Hepatocyte (in vitro differentiated cells): Measurements from ENCODE around the gene ZCCHC7. TPM values are rescaled to one million over a fixed set of nuclear protein-coding genes. Genes with fewer than 3 reads are reported as not detected.

Experiments used
- DNase-seq: peaks from one replicate; pipeline ENCODE4 v3.0.0-alpha.2; 2016; ENCODE audit warnings: low spot score
- H2AFZ ChIP-seq: fragments of 200-600 bp; sonication (generic); 2 replicates; pipeline ENCODE4 v1.6.0; 2016; ENCODE audit warnings: antibody characterized with exemption, mild to moderate bottlenecking
- H3K27ac ChIP-seq: fragments of 200-600 bp; sonication (generic); 2 replicates; pipeline ENCODE4 v1.5.1; 2016; ENCODE audit warnings: mild to moderate bottlenecking
- H3K27me3 ChIP-seq: fragments of 200-600 bp; sonication (generic); 2 replicates; pipeline ENCODE4 v1.6.1; 2016
- H3K36me3 ChIP-seq: fragments of 200-600 bp; sonication (generic); replicated peaks from 2 replicates; pipeline ENCODE4 v1.5.1; 2016; ENCODE audit warnings: low read depth; ENCODE audit not compliant: insufficient read depth
- H3K4me1 ChIP-seq: fragments of 200-600 bp; sonication (generic); 2 replicates; pipeline ENCODE4 v1.5.1; 2016; ENCODE audit warnings: mild to moderate bottlenecking, moderate library complexity; ENCODE audit not compliant: insufficient read depth
- H3K4me2 ChIP-seq: fragments of 200-600 bp; sonication (generic); 2 replicates; pipeline ENCODE4 v1.6.0; 2016
- H3K4me3 ChIP-seq: fragments of 200-600 bp; sonication (generic); 2 replicates; pipeline ENCODE4 v1.5.1; 2016; ENCODE audit warnings: mild to moderate bottlenecking
- H3K79me2 ChIP-seq: fragments of 200-600 bp; sonication (generic); 2 replicates; pipeline ENCODE4 v1.6.0; 2017; ENCODE audit warnings: mild to moderate bottlenecking
- H3K9me2 ChIP-seq: fragments of 200-600 bp; sonication (generic); replicated peaks from 2 replicates; pipeline ENCODE4 v1.6.0; 2017; ENCODE audit warnings: mild to moderate bottlenecking; ENCODE audit not compliant: insufficient read depth
- H3K9me3 ChIP-seq: fragments of 200-600 bp; sonication (generic); 2 replicates; pipeline ENCODE4 v1.5.1; 2016; ENCODE audit warnings: low read depth, mild to moderate bottlenecking
- H4K20me1 ChIP-seq: fragments of 200-600 bp; sonication (generic); 2 replicates; pipeline ENCODE4 v1.6.0; 2016; ENCODE audit warnings: mild to moderate bottlenecking; ENCODE audit not compliant: insufficient read depth, poor library complexity, severe bottlenecking
- EZH2 ChIP-seq: fragments of 200-600 bp; sonication (generic); IDR thresholded peaks from 2 replicates; pipeline ENCODE4 v1.6.1; 2016; ENCODE audit warnings: antibody characterized with exemption, mild to moderate bottlenecking, borderline replicate concordance
- EZH2phosphoT487 ChIP-seq: fragments of 200-600 bp; sonication (generic); IDR thresholded peaks from one replicate; pipeline ENCODE4 v1.6.1; 2018; ENCODE audit warnings: antibody characterized with exemption, mild to moderate bottlenecking, low read depth, moderate library complexity; ENCODE audit not compliant: unreplicated experiment, severe bottlenecking
- WGBS: methylation state at CpG from one replicate; pipeline ENCODE4 v1.1.6; 2016; ENCODE audit warnings: low lambda C conversion rate; ENCODE audit errors: missing lambda C conversion rate; 5-methylcytosine and 5-hydroxymethylcytosine counted together
- polyA plus RNA-seq: library from polyadenylated mRNA; unstranded; fragments of >200 nt; fragmentation: Nextera tagmentation; extraction: Ambion mirVana; gene quantifications from 2 replicates; pipeline ENCODE4 v1.2.1, GENCODE V29; 2016
- total RNA-seq: library from RNA; depleted of rRNA; stranded (reverse); fragments of >200 nt; gene quantifications from 2 replicates; pipeline ENCODE4 v1.2.3, GENCODE V29; 2014
- TF ChIP-seq, protein P1 (sequence below): fragments of 200-600 bp; sonication (generic); IDR thresholded peaks from 2 replicates; pipeline ENCODE4 v1.5.1; 2016; ENCODE audit warnings: antibody characterized with exemption, mild to moderate bottlenecking; ENCODE audit not compliant: poor library complexity

ZCCHC7 gene
- total and polyA plus RNA-seq, 2 experiments from 2014 or later: 12.3 to 14.6 TPM

DNA sequence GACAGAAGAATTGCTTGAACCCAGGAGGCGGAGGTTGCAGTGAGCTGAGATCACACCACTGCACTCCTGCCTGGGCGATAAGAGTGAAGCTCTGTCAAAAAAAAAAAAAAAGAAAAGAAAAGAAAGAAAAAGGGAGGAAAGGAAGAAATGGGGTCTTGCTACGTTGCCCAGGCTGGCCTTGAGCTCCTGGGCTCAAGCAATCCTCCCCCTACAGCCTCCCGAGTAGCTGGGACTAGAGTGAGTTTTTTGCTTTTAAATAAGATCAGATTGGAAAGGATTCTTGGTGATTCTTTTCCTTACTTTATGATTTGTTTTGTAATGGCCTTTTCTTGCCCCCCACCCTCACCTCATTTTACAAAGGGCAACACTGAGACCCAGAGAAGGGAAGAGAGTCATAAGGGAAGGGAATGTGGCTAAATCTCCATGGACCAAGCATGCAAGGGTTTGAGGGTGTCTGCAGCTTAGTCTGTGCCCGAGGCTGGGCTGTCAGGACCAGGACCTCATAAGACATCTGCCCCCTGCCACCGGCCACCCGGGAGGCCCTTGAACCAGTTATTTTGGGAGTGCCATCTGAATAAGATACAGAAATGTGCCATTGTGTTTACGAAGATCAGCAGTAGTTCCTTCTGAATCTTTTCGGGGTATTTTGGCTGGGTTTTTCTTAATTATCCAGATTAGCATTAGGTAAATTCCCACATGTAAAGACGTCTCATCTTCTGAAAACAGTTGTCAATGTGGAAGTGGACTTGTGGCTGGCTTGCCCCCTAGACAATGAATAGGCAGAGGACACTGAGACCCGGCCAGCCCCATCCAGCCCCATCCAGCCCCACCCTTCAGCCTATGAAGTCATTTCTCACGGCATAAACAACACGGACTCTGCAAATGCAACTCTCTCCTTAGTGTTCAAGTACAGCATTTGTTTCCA is 257.6 kb downstream of the ZCCHC7 start:
- Histone ChIP-seq H3K27ac (no peak overlapping the region), H3K79me2 (no peaks in the 10 kb centered on the region), H3K4me1 (no peaks in the 10 kb centered on the region), H3K4me3 (no peak overlapping the region), H3K9me2 (no peaks in the 10 kb centered on the region), H3K36me3 (no peaks in the 10 kb centered on the region), H3K9me3 (no peaks in the 10 kb centered on the region), H2AFZ (no peak overlapping the region), H3K4me2 (no peak overlapping the region), H4K20me1 (no peaks in the 10 kb centered on the region), H3K27me3 (no peaks in the 10 kb centered on the region)
- TF ChIP-seq, protein P1, sequence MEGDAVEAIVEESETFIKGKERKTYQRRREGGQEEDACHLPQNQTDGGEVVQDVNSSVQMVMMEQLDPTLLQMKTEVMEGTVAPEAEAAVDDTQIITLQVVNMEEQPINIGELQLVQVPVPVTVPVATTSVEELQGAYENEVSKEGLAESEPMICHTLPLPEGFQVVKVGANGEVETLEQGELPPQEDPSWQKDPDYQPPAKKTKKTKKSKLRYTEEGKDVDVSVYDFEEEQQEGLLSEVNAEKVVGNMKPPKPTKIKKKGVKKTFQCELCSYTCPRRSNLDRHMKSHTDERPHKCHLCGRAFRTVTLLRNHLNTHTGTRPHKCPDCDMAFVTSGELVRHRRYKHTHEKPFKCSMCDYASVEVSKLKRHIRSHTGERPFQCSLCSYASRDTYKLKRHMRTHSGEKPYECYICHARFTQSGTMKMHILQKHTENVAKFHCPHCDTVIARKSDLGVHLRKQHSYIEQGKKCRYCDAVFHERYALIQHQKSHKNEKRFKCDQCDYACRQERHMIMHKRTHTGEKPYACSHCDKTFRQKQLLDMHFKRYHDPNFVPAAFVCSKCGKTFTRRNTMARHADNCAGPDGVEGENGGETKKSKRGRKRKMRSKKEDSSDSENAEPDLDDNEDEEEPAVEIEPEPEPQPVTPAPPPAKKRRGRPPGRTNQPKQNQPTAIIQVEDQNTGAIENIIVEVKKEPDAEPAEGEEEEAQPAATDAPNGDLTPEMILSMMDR: no peak
- no peak for TF ChIP-seq EZH2phosphoT487
- DNase-seq: no peak
- 86% methylated on average over 13 of the region's 13 CpGs for WGBS

DNA sequence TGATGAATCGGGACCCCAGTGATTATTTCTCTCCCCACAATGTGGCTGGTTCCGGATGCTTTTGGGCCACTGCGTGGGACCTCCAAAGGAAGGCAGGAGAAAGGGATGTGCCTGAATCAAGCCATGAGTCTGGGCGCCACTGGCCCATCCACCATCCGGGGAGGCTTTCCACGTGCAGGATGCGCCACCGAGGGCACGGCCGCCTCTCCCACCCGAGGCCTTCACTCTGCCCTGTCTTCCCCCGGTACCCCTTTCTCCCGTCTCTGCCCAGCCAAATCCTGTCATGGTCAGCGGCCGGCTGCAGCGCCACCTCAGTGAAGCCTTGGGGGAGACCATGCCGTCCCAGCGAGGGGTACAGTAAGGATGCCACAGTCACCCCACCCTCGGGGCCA is 258.2 kb downstream of the ZCCHC7 start:
- Histone ChIP-seq H3K9me3 (no peaks in the 10 kb centered on the region), H3K4me2 (no peak overlapping the region), H4K20me1 (no peaks in the 10 kb centered on the region), H3K27me3 (no peaks in the 10 kb centered on the region), H3K79me2 (no peaks in the 10 kb centered on the region), H3K36me3 (no peaks in the 10 kb centered on the region), H3K9me2 (no peaks in the 10 kb centered on the region), H3K4me1 (no peaks in the 10 kb centered on the region), H2AFZ (no peak overlapping the region), H3K27ac (no peak overlapping the region), H3K4me3 (no peak overlapping the region)
- TF ChIP-seq EZH2phosphoT487 (no peak), EZH2 (no peak)
- TF ChIP-seq, protein P1: no peak
- no peak for DNase-seq
- WGBS: 94% methylated on average over 19 of the region's 19 CpGs

DNA sequence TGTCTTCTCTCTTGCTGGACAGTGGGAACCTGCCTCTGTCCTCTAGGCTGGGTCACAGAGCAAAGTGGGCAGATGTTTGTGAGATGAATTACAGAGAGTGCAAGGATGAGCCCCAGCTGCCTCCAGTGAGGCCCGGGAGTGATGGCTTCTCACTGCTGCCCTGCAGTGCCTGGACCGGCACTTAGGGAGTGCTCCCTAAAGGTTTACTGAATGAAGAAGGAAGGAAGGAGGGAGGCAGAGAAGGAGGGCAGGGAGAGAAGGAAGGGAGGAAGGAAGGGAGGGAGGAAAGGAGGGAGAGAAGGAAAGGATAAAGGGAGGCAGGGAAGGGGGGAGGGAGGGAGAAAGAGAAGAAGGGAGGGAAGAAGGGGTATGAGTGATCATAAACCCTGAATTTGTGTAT is 259.5 kb downstream of the ZCCHC7 start:
- no peak for TF ChIP-seq EZH2phosphoT487
- TF ChIP-seq EZH2: no peak
- TF ChIP-seq, protein P1: no peak
- no peaks in the 10 kb centered on the region for H3K4me1 ChIP-seq
- H3K4me3 ChIP-seq: no peak overlapping the region
- H3K36me3 ChIP-seq: no peaks in the 10 kb centered on the region
- no peak overlapping the region for H3K4me2 ChIP-seq
- no peak for DNase-seq
- H2AFZ ChIP-seq: no peak overlapping the region
- H3K27me3 ChIP-seq: no peaks in the 10 kb centered on the region
- H4K20me1 ChIP-seq: no peaks in the 10 kb centered on the region
- no peaks in the 10 kb centered on the region for H3K9me2 ChIP-seq
- no peaks in the 10 kb centered on the region for H3K79me2 ChIP-seq
- 82% methylated on average over 2 of the region's 2 CpGs for WGBS
- no peaks in the 10 kb centered on the region for H3K9me3 ChIP-seq
- no peak overlapping the region for H3K27ac ChIP-seq
